ENCODE results near the gene SFXN3.

The SFXN3 gene

DNA sequence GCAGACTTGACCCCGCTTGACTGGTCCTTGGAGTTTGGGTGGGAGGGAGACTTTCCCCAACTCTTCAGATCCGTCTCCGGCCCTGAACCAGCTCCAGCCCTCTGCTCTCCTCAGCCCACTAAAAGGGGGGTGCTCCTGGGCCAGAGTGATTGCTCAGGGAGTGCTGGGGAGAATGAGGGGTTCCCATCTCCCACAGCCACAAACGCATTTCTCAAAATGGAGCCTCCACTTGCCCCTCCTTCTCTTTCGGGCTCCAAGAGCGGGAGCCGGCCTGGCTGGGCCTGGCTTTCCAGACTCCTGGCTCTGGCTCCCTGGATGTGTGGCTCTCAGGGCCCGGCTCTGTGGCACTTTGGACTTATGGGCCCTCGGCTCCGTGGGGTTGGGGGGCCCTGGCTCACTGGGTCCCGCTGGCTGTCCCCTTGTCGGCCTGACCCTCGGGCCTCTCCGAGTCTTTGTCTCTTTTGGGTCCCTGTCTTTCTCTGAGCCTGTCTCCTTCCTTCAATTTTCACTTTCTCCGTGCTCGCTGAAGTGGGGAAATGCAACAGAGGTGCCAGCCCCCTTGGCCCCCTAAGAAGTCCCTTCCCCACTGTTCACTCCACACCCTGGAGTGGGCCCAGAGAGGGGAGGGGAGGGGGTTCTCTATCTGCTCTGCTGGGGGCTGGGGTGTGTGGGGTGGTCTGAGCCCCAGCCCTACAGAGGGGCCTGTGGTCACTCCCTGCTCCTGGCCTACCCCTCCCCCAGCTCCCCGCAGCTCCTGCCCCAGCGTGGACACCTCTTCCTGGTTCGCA, 30.7 kb upstream of the SFXN3 start:
- DNase-seq, result no peak

DNA sequence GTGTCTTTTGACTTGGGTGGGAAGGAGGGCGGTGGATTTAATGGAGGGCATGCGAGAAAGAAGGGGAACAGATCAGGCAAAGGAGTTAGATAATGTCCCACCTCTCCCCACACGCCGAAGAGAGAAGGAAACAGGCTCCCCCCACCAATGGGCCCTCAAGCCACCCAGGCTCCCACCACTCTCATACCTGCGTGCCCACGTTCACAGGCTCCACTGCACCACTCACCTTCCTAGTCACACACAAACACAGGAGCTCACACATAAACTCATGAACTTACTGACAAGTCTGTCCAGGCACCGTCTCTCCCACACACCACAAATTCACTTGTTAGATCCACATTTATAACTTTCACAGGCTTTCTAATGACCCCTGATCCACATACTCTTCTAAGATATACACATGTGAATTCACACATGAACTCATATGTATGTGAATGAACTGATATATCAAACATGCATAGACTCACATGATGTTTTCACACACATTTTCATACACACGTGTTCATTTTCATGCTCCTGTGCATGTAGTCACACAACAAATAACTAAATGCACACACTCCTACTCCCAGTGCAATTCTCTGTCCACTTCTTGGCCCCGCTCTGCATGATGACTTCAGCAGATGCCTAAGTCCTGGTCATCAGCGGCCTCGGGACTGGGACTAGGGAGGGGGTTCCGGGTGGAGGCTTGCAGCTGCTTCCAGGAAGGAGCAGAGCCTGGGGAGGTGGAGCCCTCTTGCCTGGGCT, 29.9 kb upstream of the SFXN3 start:
- DNase-seq, result no peak

DNA sequence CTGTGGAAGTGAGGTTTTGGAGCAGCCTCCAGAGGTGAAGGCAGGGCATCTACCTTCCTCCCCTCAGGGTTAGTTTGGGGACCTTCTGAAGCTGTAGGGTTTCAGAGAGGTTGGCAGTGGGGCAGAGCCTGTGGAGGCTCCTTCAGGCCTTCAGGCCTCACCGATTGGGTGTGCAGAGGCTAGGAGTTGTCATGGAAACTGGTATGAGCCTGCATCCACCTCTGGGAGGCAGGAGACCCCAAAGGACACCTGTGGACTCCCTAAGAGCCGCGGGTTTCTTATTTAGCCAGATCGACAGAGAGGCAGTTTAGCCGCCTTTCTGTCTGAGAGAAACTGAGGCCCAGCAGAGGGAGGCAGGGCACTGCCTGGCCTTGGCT, 29.4 kb upstream of the SFXN3 start:
- no peak for DNase-seq

DNA sequence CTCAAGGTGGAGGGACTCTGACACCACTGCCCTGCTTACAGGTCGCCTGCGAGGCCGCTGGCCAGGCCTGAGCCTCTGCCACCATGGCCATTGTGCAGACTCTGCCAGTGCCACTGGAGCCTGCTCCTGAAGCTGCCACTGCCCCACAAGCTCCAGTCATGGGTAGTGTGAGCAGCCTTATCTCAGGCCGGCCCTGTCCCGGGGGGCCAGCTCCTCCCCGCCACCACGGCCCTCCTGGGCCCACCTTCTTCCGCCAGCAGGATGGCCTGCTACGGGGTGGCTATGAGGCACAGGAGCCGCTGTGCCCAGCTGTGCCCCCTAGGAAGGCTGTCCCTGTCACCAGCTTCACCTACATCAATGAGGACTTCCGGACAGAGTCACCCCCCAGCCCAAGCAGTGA, 28.6 kb upstream of the SFXN3 start:
- no peak for DNase-seq

DNA sequence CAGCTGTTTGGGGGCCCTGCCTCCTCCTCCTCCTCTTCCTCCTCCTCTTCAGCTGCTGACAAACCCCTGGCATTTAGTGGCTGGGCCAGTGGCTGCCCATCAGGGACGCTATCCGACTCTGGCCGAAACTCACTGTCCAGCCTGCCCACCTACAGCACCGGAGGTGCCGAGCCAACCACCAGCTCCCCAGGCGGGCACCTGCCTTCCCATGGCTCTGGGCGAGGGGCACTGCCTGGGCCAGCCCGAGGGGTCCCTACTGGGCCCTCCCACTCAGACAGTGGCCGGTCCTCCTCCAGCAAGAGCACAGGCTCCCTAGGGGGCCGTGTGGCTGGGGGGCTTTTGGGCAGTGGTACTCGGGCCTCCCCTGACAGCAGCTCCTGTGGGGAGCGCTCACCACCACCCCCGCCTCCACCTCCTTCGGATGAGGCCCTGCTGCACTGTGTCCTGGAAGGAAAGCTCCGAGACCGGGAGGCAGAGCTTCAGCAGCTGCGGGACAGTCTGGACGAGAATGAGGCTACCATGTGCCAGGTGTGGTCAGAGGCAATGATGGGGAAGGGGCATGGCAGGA, 27.3 kb upstream of the SFXN3 start:
- no peak for DNase-seq

DNA sequence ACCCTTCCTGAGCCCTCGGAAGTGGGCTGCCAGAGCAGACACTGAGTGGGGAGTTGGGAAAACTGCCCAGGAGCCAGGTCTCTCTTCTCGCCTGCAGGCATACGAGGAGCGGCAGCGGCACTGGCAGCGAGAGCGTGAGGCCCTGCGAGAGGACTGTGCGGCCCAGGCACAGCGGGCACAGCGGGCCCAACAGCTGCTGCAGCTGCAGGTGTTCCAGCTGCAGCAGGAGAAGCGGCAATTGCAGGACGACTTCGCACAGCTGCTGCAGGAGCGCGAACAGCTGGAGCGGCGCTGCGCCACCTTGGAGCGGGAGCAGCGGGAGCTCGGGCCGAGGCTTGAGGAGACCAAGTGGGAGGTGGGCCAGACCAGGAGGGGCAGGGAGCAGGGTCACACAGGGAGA, 25.7 kb upstream of the SFXN3 start:
- no peak for DNase-seq

DNA sequence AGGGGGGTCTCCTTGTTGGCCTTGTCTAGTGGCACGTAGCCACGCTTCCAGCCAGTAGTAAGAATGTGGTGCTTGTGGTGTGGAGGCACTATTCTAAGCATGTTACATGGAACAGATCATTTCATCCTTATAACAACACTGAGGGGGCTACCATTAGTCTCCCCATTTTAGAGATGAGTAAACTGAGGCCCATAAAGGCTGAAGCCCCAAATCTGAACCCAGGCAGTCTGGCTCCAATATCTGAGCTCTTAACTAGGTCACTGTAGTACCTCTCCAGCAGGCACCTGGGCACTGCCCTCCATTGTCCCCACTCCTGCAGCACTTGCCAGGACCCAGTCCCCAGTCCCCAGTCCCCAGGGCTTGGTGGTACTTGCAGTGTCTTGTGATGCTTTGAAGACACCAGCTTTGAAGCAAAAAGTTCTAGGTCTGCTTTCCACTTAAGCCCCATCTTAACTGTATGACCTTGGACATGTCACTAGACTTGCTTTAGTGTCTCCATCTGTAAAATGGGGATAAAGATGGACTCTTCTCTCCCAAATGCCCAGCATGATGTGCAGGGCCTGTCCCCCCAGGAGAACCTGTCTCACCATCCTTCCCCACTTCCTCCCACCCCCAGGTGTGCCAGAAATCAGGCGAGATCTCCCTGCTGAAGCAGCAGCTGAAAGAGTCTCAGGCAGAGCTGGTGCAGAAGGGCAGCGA, 25.0 kb upstream of the SFXN3 start:
- no peak for DNase-seq

DNA sequence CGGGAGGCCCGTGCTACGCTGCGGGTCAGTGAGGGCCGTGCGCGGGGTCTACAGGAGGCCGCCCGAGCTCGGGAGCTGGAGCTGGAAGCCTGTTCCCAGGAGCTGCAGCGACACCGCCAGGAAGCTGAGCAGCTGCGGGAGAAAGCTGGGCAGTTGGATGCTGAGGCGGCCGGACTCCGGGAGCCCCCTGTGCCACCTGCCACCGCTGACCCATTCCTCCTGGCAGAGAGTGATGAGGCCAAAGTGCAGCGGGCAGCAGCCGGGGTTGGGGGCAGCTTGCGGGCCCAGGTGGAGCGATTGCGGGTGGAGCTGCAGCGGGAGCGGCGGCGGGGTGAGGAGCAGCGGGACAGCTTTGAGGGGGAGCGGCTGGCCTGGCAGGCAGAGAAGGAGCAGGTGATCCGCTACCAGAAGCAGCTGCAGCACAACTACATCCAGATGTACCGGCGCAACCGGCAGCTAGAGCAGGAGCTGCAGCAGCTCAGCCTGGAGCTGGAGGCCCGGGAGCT, 24.4 kb upstream of the SFXN3 start:
- no peak for DNase-seq

DNA sequence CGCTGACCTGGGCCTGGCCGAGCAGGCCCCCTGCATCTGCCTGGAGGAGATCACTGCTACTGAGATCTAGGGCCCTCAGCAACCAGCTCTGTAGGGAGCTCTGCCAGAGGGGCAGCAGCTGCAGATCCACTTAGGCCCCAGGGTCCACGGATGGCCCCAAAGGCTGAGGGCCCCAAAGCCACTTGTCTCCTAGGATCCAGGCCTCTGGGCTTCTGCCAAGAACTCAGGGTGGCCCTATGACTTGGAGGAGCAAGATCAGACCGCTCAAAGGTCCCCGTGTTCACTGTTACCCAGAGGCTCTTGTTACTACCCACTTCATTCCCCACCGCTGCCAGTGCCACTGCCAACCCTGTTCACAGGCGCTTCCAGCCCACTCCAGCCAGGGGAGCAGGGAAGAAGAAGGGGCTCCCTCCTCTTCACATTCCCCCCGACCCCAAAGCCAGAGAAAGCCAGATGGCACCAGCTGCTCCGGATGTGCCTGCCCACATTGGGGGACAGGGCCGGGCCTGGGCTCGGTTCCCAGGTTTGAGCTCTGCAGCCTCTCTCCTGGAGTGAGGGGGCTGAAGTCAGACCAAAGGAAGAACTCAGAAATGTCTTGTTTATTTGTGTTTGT, 23.8 kb upstream of the SFXN3 start:
- no peak for DNase-seq

DNA sequence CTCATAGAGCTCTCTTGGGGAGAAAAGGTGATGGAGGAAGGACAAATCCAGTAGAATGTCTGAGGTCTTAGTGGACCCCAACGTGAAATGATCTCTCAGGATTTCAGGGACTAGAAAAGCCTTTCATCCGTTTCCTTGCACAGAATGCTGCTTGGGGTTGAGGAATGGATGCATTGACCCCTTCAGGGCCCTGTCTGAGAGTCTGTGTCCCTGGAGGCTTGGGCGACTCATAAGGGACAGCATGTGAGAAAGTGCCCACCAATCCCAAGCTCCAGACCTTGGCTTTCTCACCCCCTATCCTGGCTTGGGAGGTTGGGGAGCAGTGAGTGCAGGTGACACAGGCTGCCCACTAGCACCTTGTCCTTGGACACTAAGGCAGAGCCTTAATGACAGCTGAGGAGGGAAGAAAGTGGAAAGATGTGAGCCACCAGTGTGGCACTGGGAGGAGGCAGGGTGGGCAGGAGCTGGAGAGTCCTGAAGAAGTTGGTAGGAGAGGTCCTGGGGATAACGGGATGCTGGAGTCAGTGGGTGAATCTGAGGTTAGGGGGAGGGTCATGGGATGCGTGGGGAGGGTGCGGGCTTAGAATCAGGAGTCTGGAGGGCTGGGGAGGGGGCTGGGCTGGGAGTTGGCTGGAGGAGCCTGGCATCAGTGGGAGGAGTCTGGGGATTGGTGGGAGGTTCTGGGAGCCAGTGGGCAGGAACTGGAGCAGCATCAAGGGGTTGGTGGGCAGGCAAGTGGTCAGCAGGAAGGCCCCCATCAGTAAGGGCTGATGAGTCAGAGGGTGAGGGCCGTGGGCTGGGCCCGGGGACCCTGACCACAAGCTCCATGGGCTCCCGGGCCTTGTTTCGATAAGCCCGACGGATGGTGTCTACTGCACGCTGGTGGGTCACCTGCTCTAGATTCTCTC, 22.9 kb upstream of the SFXN3 start:
- no peak for DNase-seq

DNA sequence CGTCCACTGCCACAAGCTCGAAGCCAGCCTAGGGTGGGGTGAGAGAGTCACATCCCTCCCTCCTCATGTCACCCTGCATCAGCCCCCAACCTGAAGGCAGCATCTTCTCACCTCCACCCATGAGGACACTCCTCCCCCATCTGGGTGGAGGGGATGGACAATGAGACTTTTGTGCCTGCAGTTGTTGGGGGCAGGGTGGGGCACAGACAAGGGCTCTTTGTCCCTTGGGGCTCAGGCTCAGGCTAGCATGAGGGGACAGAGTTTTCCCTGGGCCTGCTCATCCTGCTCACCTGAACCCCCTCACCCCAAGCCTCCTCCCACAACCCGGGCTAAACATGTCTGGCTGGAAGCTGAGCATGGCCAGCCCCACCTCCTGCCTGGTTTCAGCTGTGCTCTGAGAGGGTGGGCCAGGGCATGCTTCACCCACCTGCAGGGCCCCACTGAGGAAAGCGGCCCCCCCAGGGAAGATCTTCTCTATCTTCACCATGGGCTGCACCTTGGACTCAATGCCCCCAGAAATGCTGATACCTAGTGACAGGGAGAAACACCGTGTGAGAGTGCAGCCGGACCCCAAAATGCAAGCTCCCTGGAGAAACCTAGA, 22.1 kb upstream of the SFXN3 start:
- no peak for DNase-seq

DNA sequence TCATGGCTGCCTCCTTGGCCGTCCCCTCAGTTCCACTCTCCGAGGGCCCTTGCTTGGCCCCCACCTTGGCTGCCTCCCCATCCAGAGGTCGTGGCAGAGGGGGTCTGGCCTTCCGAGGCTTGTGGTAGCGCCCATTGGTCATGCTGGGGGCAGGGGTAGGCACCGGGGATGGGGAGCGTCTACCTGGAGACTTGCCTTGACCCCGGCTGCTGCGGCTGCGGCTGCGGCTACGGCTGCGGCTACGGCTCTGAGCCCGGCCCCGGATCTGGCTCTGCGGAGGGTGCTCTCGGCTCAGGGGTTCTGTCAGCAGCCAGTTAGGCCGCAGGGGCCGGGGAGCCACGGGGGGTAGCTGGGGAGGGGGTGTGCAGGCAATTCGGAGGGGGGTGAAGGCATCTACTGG, 20.7 kb upstream of the SFXN3 start:
- DNase-seq, result no peak

DNA sequence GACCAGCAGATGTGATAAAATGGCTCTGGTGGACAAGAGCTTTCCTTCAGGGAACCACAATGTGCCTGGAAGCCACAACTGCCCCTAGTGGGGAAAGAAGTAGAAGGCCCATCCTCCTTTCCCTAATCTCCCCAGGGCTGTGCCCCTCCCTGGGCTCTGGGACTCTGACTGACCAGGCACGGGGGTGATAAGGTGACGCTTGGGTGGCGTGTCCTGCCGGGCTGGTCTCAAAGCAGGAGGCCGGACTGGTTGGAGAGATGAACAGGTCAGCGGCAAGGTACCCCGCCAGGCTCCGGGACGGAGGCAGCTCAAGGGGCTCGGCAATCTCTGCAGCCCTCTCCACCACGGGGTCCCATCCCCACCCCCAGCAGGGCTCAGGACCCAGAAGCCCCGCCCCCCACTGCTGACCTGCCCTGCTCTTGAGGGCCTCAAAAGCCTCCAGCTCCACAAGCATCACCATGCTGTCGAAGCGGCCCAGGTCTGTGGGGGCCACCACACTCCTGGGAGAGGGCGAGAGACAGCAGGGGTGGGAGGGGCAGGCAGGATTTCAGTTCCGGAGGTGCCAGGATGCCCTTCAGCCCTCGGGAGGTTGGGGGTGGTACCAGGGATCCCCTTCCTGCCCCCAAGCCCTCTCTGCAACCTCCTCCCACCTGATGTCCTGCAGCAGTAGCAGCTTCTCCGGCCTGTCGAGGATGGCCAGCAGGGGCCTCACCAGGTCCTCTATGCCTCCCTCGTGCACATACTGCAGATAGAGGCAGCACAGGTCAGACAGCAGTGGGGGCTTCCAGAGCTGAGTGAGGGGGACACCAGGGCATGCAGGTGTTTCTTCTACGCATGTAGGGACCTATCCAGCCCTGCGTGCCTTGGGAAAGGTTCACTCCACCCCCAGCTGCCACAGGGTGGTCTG, 19.3 kb upstream of the SFXN3 start:
- DNase-seq, result no peak

DNA sequence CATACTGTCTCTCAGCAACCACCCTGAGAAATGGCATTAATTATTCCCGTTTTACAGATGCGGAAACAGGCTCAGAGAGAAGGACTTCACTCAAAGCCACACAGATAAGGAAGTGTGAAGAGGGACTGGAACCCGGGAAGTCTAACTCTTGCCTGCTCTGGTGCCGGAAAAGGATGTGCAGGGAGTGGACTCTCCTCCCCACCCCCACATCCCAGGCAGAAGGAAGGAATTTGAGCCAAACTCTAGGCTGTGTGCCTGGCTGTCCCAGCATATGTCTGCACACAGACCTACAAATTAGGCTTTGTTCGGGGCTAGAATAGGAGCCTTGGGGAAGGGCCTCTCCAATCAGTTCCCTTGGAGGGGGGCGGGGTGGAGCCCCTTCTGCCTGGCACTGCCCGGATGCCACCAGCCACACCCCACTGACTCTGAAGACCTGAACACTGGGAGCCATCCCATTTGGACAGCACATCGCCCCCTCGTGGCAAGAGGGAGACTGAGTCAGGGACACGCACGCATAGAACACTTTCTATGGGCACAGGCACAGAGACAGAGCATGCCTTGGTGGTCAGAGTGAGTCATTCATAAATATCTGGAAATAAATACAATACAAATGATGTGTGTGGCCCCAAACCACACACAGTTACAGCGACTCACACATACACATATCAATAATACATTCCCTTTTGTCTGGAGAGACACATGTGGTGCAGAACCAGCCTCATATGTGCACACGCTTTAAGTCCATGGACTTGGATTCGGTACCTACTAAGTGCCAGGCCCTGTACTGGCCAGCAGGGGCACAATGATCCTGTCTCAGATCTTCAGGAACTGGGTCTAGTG, 18.3 kb upstream of the SFXN3 start:
- DNase-seq, result peak; percentile 81

DNA sequence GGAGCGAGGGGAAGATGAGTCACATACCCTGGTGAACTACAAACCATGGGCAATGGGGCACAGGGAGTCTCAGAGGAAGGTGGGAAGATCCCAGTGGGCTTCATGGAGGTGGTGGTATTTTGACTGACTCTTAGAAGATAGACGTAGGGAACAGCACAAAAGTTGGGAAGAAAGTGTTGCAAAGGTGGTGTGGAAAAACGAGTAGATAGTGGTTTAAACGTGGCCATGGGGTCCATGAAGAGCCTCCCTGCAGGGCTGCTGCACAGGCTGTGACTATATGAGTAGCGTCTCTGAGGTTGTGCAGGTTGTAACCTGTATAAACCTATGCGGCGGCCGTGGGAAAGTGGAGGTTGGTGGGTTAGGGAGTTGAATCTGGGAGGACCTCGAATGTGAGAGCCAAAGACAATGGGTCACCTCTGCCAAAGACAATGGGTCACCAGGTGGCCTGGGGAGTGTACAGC, 17.6 kb upstream of the SFXN3 start:
- DNase-seq, result no peak

DNA sequence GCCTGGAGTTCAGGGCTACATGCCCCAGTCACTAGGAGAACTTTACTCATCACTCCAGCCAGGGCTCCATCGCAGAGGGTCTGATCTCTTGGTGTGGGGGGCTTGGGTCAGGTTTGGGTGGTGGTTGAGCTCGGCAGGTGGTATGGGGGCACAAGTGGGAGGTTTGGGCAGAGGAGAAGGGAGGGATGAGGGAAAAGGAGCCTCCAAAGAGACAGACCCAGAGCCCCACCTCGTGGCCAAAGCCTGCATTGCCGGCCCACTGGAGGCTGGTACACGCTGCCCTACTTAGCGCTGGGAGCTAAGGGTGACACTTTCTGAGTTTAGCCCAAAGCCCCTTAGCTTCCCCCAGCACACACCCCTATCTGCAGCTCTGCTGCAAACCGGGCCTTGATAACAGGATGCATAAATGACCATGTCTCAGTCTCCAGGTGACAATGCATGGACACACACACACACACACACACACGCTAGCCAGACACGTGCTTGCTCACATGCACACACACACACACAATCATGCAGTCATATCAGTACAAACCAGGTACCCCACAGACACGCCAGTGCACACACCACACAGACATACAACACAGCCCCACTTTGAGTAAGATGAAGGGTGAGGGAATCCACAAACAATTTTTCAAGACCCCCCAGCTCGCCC, 16.7 kb upstream of the SFXN3 start:
- peak; percentile 68 for DNase-seq

DNA sequence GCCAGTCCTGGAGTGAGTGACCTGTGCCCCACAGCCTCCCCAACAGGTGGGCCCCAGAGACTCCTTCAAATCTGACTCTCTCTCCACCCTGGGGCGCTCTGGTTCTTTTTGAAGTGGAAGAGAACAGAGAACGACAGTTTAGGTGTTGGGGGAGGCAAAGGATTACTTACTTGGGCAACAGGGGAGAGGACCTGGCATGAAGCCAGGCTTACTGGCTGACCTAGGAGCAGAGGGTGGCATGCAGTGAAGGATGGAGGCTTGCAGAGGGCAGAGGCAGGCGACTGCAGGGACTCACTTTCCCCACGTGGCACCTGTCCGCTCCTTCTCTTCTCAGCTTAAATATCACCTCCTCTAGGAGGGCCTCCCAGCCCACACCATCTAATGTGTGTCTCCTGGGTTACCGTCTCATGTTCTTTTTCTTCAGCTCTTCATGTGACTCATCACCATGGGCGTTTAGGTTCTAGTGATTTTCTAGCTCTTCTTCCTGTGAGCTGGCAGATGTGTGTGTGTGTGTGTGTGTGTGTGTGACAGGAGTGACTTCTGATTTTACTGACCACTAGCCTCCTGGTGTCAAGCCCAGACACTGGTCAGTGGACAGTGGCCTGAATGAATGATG, 16.0 kb upstream of the SFXN3 start:
- DNase-seq, result peak; percentile 17

DNA sequence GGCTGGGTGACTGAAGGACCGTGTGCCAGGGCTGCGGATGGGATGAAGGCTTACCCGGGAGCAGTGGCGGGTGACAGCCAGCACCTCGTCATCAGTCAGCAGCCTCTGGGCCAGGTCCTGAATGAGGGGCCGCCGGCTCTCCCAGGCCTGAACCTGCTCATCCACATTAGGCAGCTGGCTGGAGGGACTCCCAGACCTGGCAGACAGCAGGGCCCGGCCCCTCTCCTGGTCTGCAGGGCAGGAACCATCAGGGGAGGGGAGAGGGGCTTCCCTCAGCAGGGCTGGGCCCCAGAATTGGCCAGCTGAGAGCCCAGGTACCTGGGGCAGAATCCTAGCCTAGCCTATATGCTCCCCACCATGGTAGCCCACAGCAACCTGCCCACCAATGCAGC, 15.5 kb upstream of the SFXN3 start:
- no peak for DNase-seq

All from CD4-positive, alpha-beta T cell treated with Interleukin-4 for 4 hours (primary cell).